ENCODE data around the gene OR52K2. TPM values are rescaled to one million over a fixed set of nuclear protein-coding genes. Genes with fewer than 3 reads are reported as not detected.

The OR52K2 gene
- total and polyA plus RNA-seq, 2 donors (not counting 1 experiment from before 2014, with no cell fraction given) = not detected

DNA sequence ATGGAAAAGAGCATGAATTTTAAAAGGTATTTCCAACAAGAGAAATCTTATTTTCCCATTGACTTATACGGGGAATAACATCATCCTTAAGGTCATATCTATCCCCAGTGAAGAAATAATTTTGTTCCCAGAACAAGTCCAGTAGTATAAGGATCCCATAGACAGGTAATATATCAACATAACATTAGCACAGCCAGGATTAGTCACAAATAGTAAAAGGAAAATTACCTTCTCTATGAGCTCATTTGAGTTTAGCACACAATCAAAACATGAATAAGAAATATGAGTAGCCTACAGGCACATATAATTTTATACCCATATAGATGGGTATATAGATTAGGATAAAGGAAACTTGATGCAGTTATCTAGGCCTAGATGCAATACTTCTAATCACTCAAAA lies 30.5 kb downstream of the OR52K2 start:
- ChIA-PET CTCF (interaction anchor here (1.0 to 2.0 kb wide), 2 partner anchors 13 to 293 kb away, joined by 4 to 6 read pairs; no protein-coding TSS in a partner anchor), POLR2A (no interaction called here)
- no peak overlapping the region for H3K9ac ChIP-seq (ENCODE audit: low read length)
- H3K4me2 ChIP-seq (replicated peaks; ENCODE audit: low read depth, low read length, poor library complexity, severe bottlenecking) = no peak overlapping the region
- H3K4me3 ChIP-seq (ENCODE audit: control extremely low read depth in 1 of 5, extremely low read depth in 1 of 5, insufficient read depth in 1 of 5, low read depth in 2 of 5, low read length in 4 of 5) = no peak overlapping the region
- H3K27me3 ChIP-seq (replicated peaks in 1 of 4; ENCODE audit: control extremely low read depth in 1 of 4, control insufficient read depth in 3 of 4, insufficient read depth in 4 of 4, low read length in 3 of 4) = no peaks in the 10 kb centered on the region
- no peak overlapping the region for H2AFZ ChIP-seq (ENCODE audit: insufficient read depth, low read depth, low read length, poor library complexity, severe bottlenecking)
- no peaks in the 10 kb centered on the region for H3K79me2 ChIP-seq (ENCODE audit: control insufficient read depth, insufficient read depth, low read length)
- H3K27ac Mint-ChIP-seq = no peak overlapping the region
- intact Hi-C loops (cut with micrococcal nuclease) = no loop called here
- TF ChIP-seq, protein P1, sequence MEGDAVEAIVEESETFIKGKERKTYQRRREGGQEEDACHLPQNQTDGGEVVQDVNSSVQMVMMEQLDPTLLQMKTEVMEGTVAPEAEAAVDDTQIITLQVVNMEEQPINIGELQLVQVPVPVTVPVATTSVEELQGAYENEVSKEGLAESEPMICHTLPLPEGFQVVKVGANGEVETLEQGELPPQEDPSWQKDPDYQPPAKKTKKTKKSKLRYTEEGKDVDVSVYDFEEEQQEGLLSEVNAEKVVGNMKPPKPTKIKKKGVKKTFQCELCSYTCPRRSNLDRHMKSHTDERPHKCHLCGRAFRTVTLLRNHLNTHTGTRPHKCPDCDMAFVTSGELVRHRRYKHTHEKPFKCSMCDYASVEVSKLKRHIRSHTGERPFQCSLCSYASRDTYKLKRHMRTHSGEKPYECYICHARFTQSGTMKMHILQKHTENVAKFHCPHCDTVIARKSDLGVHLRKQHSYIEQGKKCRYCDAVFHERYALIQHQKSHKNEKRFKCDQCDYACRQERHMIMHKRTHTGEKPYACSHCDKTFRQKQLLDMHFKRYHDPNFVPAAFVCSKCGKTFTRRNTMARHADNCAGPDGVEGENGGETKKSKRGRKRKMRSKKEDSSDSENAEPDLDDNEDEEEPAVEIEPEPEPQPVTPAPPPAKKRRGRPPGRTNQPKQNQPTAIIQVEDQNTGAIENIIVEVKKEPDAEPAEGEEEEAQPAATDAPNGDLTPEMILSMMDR (IDR thresholded peaks at IDR 0.05) = no peak
- no peak for TF ChIP-seq EZH2 (IDR thresholded peaks at IDR 0.05; ENCODE audit: borderline replicate concordance, insufficient read depth, low read depth, low read length, poor library complexity, severe bottlenecking)
- no peaks in the 10 kb centered on the region for H4K20me1 ChIP-seq (ENCODE audit: control insufficient read depth, insufficient read depth, low read length, poor library complexity, severe bottlenecking)
- DNase-seq = no peak
- H3K4me1 Mint-ChIP-seq = no peaks in the 10 kb centered on the region
- no peaks in the 10 kb centered on the region for H3K9me3 ChIP-seq (ENCODE audit: control extremely low read depth in 1 of 3, control insufficient read depth in 2 of 3, insufficient read depth in 1 of 3, low read length in 2 of 3)
- H3K4me3 Mint-ChIP-seq = no peak overlapping the region
- no peaks in the 10 kb centered on the region for H3K9me3 Mint-ChIP-seq (ENCODE audit: insufficient read depth)
- no peak for ATAC-seq (ENCODE audit: low read depth)
- WGBS (ENCODE audit: insufficient coverage) = no CpG with 5 or more reads among the region's 1 CpG
- H3K27ac ChIP-seq (ENCODE audit: low read length in 2 of 2) = no peak overlapping the region
- H3K27me3 Mint-ChIP-seq = no peaks in the 10 kb centered on the region
- H3K36me3 ChIP-seq (replicated peaks in 1 of 2; ENCODE audit: control extremely low read depth in 1 of 2, control insufficient read depth in 1 of 2, extremely low read depth in 1 of 2, insufficient read depth in 2 of 2, low read length in 1 of 2) = no peaks in the 10 kb centered on the region
- no peaks in the 10 kb centered on the region for H3K4me1 ChIP-seq (ENCODE audit: control insufficient read depth in 2 of 2, insufficient read depth in 2 of 2, low read length in 2 of 2)

- H3K9me3 ChIP-seq (ENCODE audit: control extremely low read depth in 1 of 3, control insufficient read depth in 2 of 3, insufficient read depth in 1 of 3, low read length in 2 of 3) = no peaks in the 10 kb centered on the region
- no peaks in the 10 kb centered on the region for H3K4me1 ChIP-seq (ENCODE audit: control insufficient read depth in 2 of 2, insufficient read depth in 2 of 2, low read length in 2 of 2)
- no peak overlapping the region for H2AFZ ChIP-seq (ENCODE audit: insufficient read depth, low read depth, low read length, poor library complexity, severe bottlenecking)
- H3K27me3 ChIP-seq (replicated peaks in 1 of 4; ENCODE audit: control extremely low read depth in 1 of 4, control insufficient read depth in 3 of 4, insufficient read depth in 4 of 4, low read length in 3 of 4) = peaks cover 0 to under 1% (median 0%) of the 10 kb centered on the region in 4 experiments
- ATAC-seq (ENCODE audit: low read depth) = no peak
- POLR2A ChIA-PET = no interaction called here
- H3K4me3 ChIP-seq (ENCODE audit: control extremely low read depth in 1 of 5, extremely low read depth in 1 of 5, insufficient read depth in 1 of 5, low read depth in 2 of 5, low read length in 4 of 5) = no peak overlapping the region
- H3K9me3 Mint-ChIP-seq (ENCODE audit: insufficient read depth) = no peaks in the 10 kb centered on the region
- H3K4me1 Mint-ChIP-seq = no peaks in the 10 kb centered on the region
- H3K27ac Mint-ChIP-seq = no peak overlapping the region
- H3K27me3 Mint-ChIP-seq = no peaks in the 10 kb centered on the region
- no peaks in the 10 kb centered on the region for H3K36me3 ChIP-seq (replicated peaks in 1 of 2; ENCODE audit: control extremely low read depth in 1 of 2, control insufficient read depth in 1 of 2, extremely low read depth in 1 of 2, insufficient read depth in 2 of 2, low read length in 1 of 2)
- DNase-seq = no peak
- intact Hi-C loops (cut with micrococcal nuclease) = no loop called here
- H3K4me3 Mint-ChIP-seq = no peak overlapping the region
- no peaks in the 10 kb centered on the region for H4K20me1 ChIP-seq (ENCODE audit: control insufficient read depth, insufficient read depth, low read length, poor library complexity, severe bottlenecking)
- no peak overlapping the region for H3K27ac ChIP-seq (ENCODE audit: low read length in 2 of 2)
- H3K9ac ChIP-seq (ENCODE audit: low read length) = no peak overlapping the region
- H3K79me2 ChIP-seq (ENCODE audit: control insufficient read depth, insufficient read depth, low read length) = no peaks in the 10 kb centered on the region
- 69% methylated on average over 3 of the region's 4 CpGs for WGBS (ENCODE audit: insufficient coverage)
- CTCF ChIA-PET = interaction anchor here (2.0 kb wide), 1 partner anchor 12 kb away, joined by 6 read pairs; no protein-coding TSS in a partner anchor
- TF ChIP-seq EZH2 (IDR thresholded peaks at IDR 0.05; ENCODE audit: borderline replicate concordance, insufficient read depth, low read depth, low read length, poor library complexity, severe bottlenecking) = no peak
- TF ChIP-seq, protein P1 (IDR thresholded peaks at IDR 0.05) = no peak
- H3K4me2 ChIP-seq (replicated peaks; ENCODE audit: low read depth, low read length, poor library complexity, severe bottlenecking) = no peak overlapping the region
Observed at GRCh38 chr11:4480577-4481239, 31.6 kb downstream of the OR52K2 start.

Measured in B cell (primary cell).